GM12878 (cell line): Measurements from ENCODE around the gene CNPPD1. TPM values are rescaled to one million over a fixed set of nuclear protein-coding genes. Genes with fewer than 3 reads are reported as not detected.

Experiments used
- ATAC-seq: fragments of 200-7000 bp; cut with Tn5 transposase; 3 replicates; pipeline ENCODE4 v1.9.1; 2020; ENCODE audit warnings: mild to moderate bottlenecking, moderate library complexity
- BruUV-seq: library from RNA; stranded (reverse); fragments of 400-500 nt; replicated peaks from 2 replicates; lab custom pipeline; 2021; lab: Mats Ljungman, UMichigan
- CTCF ChIA-PET: fragments of 300-600 bp; sonication (Branson Sonifier 250); formaldehyde crosslinking; extraction: SDS; loops from one replicate; lab custom pipeline; 2021; ENCODE audit warnings: inconsistent platforms; lab: Yijun Ruan, JAX
- POLR2A ChIA-PET: fragments of 350-600 bp; formaldehyde crosslinking; extraction: SDS; loops from one replicate; lab custom pipeline; 2021; ENCODE audit warnings: inconsistent platforms; lab: Charles Lee
- RAD21 ChIA-PET: fragments of 300-600 bp; sonication (Branson Sonifier 250); formaldehyde crosslinking; loops from one replicate; lab custom pipeline; 2023; ENCODE audit warnings: antibody characterized with exemption; ENCODE audit not compliant: unreplicated experiment; lab: Charles Lee
- SMC1A ChIA-PET: fragments of 300-600 bp; sonication (Branson Sonifier 250); formaldehyde crosslinking; loops from one replicate; lab custom pipeline; 2023; ENCODE audit not compliant: unreplicated experiment, uncharacterized antibody; lab: Charles Lee
- DNase-seq: peaks from one replicate; pipeline ENCODE4 v3.0.0-alpha.2; 2011; ENCODE audit warnings: low read depth, low spot score
- FAIRE-seq: peaks from 3 replicates; lab custom pipeline; 2011; peaks lifted over from hg19 to GRCh38; lab: Jason Lieb, UNC
- H2AFZ ChIP-seq: 2 replicates; pipeline ENCODE4 v1.6.0; 2011; ENCODE audit warnings: low read depth, low read length, control low read depth; ENCODE audit not compliant: control insufficient read depth
- H3K27ac ChIP-seq: 2 replicates; pipeline ENCODE4 v1.5.1; 2011; ENCODE audit warnings: control low read depth; ENCODE audit not compliant: control insufficient read depth, insufficient read depth
- H3K27me3 ChIP-seq, 2 experiments: replicated peaks in 1 of 2; 2 replicates each; pipeline versions ENCODE4 v1.6.0 to v1.6.1; 2011; ENCODE audit warnings: low read length in 1 of 2; ENCODE audit not compliant: control insufficient read depth in 2 of 2, insufficient read depth in 2 of 2
- H3K36me3 ChIP-seq, 2 experiments: 2 replicates each; pipeline ENCODE4 v1.5.1; 2011; ENCODE audit warnings: low read length in 1 of 2; ENCODE audit not compliant: control insufficient read depth in 2 of 2, insufficient read depth in 2 of 2
- H3K4me1 ChIP-seq: 2 replicates; pipeline ENCODE4 v1.6.1; 2011; ENCODE audit warnings: mild to moderate bottlenecking, low read length, moderate library complexity, mixed read lengths; ENCODE audit not compliant: control insufficient read depth, insufficient read depth
- H3K4me2 ChIP-seq: 2 replicates; pipeline ENCODE4 v1.6.0; 2011; ENCODE audit warnings: control low read depth; ENCODE audit not compliant: control insufficient read depth, insufficient read depth
- H3K4me3 ChIP-seq: fragments of 200-600 bp; sonication (generic); 2 replicates; pipeline ENCODE4 v1.5.1; 2016
- H3K79me2 ChIP-seq: 2 replicates; pipeline ENCODE4 v1.6.0; 2011; ENCODE audit warnings: low read length; ENCODE audit not compliant: control insufficient read depth, insufficient read depth
- H3K9ac ChIP-seq: 2 replicates; pipeline ENCODE4 v1.8.0; 2011; ENCODE audit warnings: low read length, control low read depth, mixed read lengths; ENCODE audit not compliant: control insufficient read depth, insufficient read depth
- H3K9me3 ChIP-seq: replicated peaks from 3 replicates; pipeline ENCODE4 v1.5.1; 2011; ENCODE audit warnings: mild to moderate bottlenecking, low read length; ENCODE audit not compliant: control insufficient read depth, insufficient read depth
- H4K20me1 ChIP-seq: 2 replicates; pipeline ENCODE4 v1.6.0; 2011; ENCODE audit not compliant: control insufficient read depth, insufficient read depth
- EGR1 ChIP-seq, 2 experiments: IDR thresholded peaks; 1 replicate in 1 of 2; 2 replicates in 1 of 2; pipeline ENCODE4 v1.6.1; 2011 to 2012; ENCODE audit warnings: low read depth in 2 of 2, low read length in 2 of 2, borderline replicate concordance in 1 of 2, mild to moderate bottlenecking in 1 of 2, moderate library complexity in 1 of 2
- FOXM1 ChIP-seq: IDR thresholded peaks from 2 replicates; pipeline ENCODE4 v1.6.1; 2012; ENCODE audit warnings: low read depth, mild to moderate bottlenecking, inconsistent platforms, low read length, moderate library complexity
- RAD51 ChIP-seq: fragments of 450-650 bp; IDR thresholded peaks from 2 replicates; pipeline ENCODE4 v1.6.1; 2016; ENCODE audit warnings: moderate library complexity, mild to moderate bottlenecking, inconsistent platforms
- SP1 ChIP-seq: IDR thresholded peaks from one replicate; pipeline ENCODE4 v1.6.1; 2011; ENCODE audit warnings: low read depth, low read length
- TCF12 ChIP-seq: IDR thresholded peaks from 2 replicates; pipeline ENCODE4 v1.6.1; 2011; ENCODE audit warnings: low read depth, mild to moderate bottlenecking, low read length
- WGBS: methylation state at CpG from one replicate; pipeline ENCODE4 v1.1.6; 2016; ENCODE audit warnings: low lambda C conversion rate; ENCODE audit not compliant: insufficient replicate concordance, insufficient coverage; ENCODE audit errors: missing lambda C conversion rate; 5-methylcytosine and 5-hydroxymethylcytosine counted together
- in situ Hi-C: fragments of 300-500 bp; cut with MboI; formaldehyde crosslinking; loops from 9 replicates; pipeline ENCODE4 v1.14.3; 2018; ENCODE audit warnings: mixed read lengths
- intact Hi-C: fragments of 100-400 bp; cut with micrococcal nuclease; formaldehyde crosslinking; loops from one replicate; pipeline ENCODE4 v1.14.2; 2022; ENCODE audit not compliant: unreplicated experiment
- polyA plus RNA-seq, 11 experiments: library from polyadenylated mRNA; depleted of rRNA in 4 of 11; unstranded in 6 of 11; stranded (reverse) in 5 of 11; fragments of >200 nt; fragmentation: Nextera tagmentation in 4 of 11; fragmentation: Illumina TruSeq in 1 of 11; extraction: Ambion mirVana in 4 of 11; extraction: Trizol in 1 of 11; gene quantifications; 1 replicate in 1 of 11; 2 replicates in 10 of 11; pipeline versions ENCODE4 v1.2.1 to v1.2.3, GENCODE V29; 2011 to 2016; ENCODE audit warnings: inconsistent platforms in 2 of 11, missing spikeins in 2 of 11, low read depth in 1 of 11
- total RNA-seq, 4 experiments: library from RNA; depleted of rRNA in 3 of 4; stranded (reverse); fragments of >200 nt in 3 of 4; fragmentation: Illumina TruSeq in 1 of 4; extraction: Trizol in 1 of 4; gene quantifications; 2 replicates each; pipeline versions ENCODE4 v1.2.1 to v1.2.3, GENCODE V29; 2013 to 2021
- TF ChIP-seq, protein P1 (sequence below): fragments of 450-650 bp; conservative IDR thresholded peaks from 2 replicates; pipeline ENCODE4 v1.6.1; 2017; ENCODE audit warnings: mild to moderate bottlenecking, moderate library complexity
- TF ChIP-seq, protein P2 (sequence below): IDR thresholded peaks from 2 replicates; pipeline ENCODE4 v1.6.1; 2011; ENCODE audit warnings: low read depth, low read length, improper control_type of control experiment, borderline replicate concordance
- TF ChIP-seq, protein P3 (sequence below): fragments of 450-650 bp; formaldehyde crosslinking; IDR thresholded peaks from 2 replicates; pipeline ENCODE4 v1.5.0; 2022; ENCODE audit warnings: mild to moderate bottlenecking, missing genetic modification characterization
- TF ChIP-seq, protein P4 (sequence below): fragments of 450-650 bp; IDR thresholded peaks from 2 replicates; pipeline ENCODE4 v1.6.1; 2014; ENCODE audit warnings: mild to moderate bottlenecking

The CNPPD1 gene
- total and polyA plus RNA-seq, 10 of the 15 experiments (the other 5 are each of a cell fraction or from before 2014, with no cell fraction given), result 12.2 to 86.6 (median 43.4) TPM

DNA sequence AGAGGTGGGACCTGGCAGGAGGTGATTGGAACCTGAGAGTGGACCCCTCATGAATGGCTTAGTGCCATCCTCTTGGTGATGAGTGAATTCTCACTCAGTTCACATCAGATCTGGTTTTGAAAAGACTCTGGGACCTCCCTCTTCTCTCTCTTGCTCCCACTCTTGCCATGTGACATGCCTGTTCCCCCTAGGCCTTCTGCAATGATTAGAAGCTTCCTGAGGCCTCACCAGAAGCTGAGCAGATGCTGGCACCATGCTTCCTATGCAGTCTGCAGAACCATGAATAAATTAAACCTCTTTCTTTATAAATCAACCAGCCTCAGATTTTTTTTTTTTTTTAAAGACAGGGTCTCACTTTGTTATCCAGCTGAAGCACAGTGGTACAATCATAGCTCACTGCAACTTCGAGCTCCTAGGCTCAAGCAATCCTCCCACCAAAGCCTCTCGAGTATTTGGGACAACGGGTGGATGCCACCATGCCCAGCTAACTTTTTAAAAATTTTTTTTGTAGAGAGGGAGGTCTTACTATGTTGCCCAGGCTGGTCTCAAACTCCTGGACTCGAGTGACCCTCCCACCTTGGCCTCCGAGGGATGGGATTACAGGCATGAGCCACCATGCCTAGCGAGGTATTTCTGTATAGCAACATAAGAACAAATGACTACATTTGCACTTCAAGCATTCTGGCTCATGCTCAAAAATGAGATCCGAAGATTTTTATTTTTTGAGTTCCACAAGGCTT, 27.9 kb upstream of the CNPPD1 start:
- POLR2A ChIA-PET, result interaction anchor here (0.6 to 1.4 kb wide), 4 partner anchors 28 to 649 kb away, joined by 3 to 8 read pairs (median 5); partner anchors contain the start of gene CNPPD1
- FAIRE-seq, result no peak

More for the DNA sequence above, 27.9 kb upstream of the CNPPD1 start:
- Histone ChIP-seq H2AFZ (no peak overlapping the region), H4K20me1 (no peaks in the 10 kb centered on the region), H3K4me2 (no peak overlapping the region), H3K4me1 (peaks cover 8% of the 10 kb centered on the region), H3K9me3 (no peaks in the 10 kb centered on the region), H3K36me3 (no peaks in the 10 kb centered on the region; a peak in 1 of 4 replicates), H3K9ac (no peak overlapping the region), H3K27ac (no peak overlapping the region), H3K79me2 (no peaks in the 10 kb centered on the region; the same call in 1 of the 2 replicates), H3K27me3 (no peaks in the 10 kb centered on the region), H3K4me3 (no peak overlapping the region)
- no peak for DNase-seq
- SMC1A ChIA-PET, result no interaction called here
- RAD21 ChIA-PET, result no interaction called here
- intact Hi-C loops, result loop anchor here (5.0 kb wide), 1 partner anchor 73 kb away; the partner anchor contains the start of gene DNAJB2
- TF ChIP-seq, protein P1, sequence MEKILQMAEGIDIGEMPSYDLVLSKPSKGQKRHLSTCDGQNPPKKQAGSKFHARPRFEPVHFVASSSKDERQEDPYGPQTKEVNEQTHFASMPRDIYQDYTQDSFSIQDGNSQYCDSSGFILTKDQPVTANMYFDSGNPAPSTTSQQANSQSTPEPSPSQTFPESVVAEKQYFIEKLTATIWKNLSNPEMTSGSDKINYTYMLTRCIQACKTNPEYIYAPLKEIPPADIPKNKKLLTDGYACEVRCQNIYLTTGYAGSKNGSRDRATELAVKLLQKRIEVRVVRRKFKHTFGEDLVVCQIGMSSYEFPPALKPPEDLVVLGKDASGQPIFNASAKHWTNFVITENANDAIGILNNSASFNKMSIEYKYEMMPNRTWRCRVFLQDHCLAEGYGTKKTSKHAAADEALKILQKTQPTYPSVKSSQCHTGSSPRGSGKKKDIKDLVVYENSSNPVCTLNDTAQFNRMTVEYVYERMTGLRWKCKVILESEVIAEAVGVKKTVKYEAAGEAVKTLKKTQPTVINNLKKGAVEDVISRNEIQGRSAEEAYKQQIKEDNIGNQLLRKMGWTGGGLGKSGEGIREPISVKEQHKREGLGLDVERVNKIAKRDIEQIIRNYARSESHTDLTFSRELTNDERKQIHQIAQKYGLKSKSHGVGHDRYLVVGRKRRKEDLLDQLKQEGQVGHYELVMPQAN, result no peak
- TF ChIP-seq RAD51 (no peak), EGR1 (IDR thresholded peaks at IDR 0.05; ENCODE audit: borderline replicate concordance in 1 of 2, low read depth in 2 of 2, low read length in 2 of 2) (no peak), SP1 (no peak), TCF12 (no peak), FOXM1 (no peak)
- TF ChIP-seq, protein P2, sequence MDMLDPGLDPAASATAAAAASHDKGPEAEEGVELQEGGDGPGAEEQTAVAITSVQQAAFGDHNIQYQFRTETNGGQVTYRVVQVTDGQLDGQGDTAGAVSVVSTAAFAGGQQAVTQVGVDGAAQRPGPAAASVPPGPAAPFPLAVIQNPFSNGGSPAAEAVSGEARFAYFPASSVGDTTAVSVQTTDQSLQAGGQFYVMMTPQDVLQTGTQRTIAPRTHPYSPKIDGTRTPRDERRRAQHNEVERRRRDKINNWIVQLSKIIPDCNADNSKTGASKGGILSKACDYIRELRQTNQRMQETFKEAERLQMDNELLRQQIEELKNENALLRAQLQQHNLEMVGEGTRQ, result no peak
- TF ChIP-seq, protein P3, sequence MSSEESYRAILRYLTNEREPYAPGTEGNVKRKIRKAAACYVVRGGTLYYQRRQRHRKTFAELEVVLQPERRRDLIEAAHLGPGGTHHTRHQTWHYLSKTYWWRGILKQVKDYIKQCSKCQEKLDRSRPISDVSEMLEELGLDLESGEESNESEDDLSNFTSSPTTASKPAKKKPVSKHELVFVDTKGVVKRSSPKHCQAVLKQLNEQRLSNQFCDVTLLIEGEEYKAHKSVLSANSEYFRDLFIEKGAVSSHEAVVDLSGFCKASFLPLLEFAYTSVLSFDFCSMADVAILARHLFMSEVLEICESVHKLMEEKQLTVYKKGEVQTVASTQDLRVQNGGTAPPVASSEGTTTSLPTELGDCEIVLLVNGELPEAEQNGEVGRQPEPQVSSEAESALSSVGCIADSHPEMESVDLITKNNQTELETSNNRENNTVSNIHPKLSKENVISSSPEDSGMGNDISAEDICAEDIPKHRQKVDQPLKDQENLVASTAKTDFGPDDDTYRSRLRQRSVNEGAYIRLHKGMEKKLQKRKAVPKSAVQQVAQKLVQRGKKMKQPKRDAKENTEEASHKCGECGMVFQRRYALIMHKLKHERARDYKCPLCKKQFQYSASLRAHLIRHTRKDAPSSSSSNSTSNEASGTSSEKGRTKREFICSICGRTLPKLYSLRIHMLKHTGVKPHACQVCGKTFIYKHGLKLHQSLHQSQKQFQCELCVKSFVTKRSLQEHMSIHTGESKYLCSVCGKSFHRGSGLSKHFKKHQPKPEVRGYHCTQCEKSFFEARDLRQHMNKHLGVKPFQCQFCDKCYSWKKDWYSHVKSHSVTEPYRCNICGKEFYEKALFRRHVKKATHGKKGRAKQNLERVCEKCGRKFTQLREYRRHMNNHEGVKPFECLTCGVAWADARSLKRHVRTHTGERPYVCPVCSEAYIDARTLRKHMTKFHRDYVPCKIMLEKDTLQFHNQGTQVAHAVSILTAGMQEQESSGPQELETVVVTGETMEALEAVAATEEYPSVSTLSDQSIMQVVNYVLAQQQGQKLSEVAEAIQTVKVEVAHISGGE, result no peak
- TF ChIP-seq, protein P4, sequence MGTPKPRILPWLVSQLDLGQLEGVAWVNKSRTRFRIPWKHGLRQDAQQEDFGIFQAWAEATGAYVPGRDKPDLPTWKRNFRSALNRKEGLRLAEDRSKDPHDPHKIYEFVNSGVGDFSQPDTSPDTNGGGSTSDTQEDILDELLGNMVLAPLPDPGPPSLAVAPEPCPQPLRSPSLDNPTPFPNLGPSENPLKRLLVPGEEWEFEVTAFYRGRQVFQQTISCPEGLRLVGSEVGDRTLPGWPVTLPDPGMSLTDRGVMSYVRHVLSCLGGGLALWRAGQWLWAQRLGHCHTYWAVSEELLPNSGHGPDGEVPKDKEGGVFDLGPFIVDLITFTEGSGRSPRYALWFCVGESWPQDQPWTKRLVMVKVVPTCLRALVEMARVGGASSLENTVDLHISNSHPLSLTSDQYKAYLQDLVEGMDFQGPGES, result no peak
- WGBS, result 82% methylated on average over 7 of the region's 7 CpGs
- in situ Hi-C loops, result loop anchor here (5.0 kb wide), 1 partner anchor 32 kb away; the partner anchor contains the start of gene SLC23A3
- no TSS peak for BruUV-seq
- CTCF ChIA-PET, result interaction anchor here (0.6 to 0.8 kb wide), 3 partner anchors 28 to 297 kb away, joined by 3 to 4 read pairs (median 3); partner anchors contain the start of genes CNPPD1 and DNPEP
- no peak for ATAC-seq
